Adrenal gland (tissue), 5 donors: ENCODE results near the gene MIEN1.

Source experiments
- CTCF ChIP-seq, 6 experiments: fragments of 450-650 bp in 4 of 6; fragments of 200-600 bp in 2 of 6; sonication (generic) in 1 of 6; IDR thresholded peaks; 1 replicate in 5 of 6; 2 replicates in 1 of 6; pipeline versions ENCODE4 v1.5.1 to v1.8.0; 2016 to 2021; ENCODE audit warnings: antibody characterized with exemption in 6 of 6, mild to moderate bottlenecking in 2 of 6, moderate library complexity in 1 of 6
- POLR2A ChIP-seq, 2 donors: fragments of 450-650 bp; IDR thresholded peaks; one replicate each; pipeline ENCODE4 v1.6.1; 2017; ENCODE audit warnings: antibody characterized with exemption in 2 of 2, mild to moderate bottlenecking in 2 of 2, moderate library complexity in 1 of 2
- donor health status: DM: no; HTN: no; CAD: no.

GRCh38 chr17:39709998-39710964 is 20.1 kb downstream of the MIEN1 start:
- TF ChIP-seq CTCF (IDR thresholded peaks at IDR 0.05): no peak
- TF ChIP-seq POLR2A (IDR thresholded peaks at IDR 0.05): no peak
